ENCODE results near the gene NRIP1. TPM values are rescaled to one million over a fixed set of nuclear protein-coding genes. Genes with fewer than 3 reads are reported as not detected.
"Not testable (repeated sequence)": the region's sequence is repeated elsewhere in the genome, so short reads cannot be mapped to it uniquely, and the experiment has no call there.

NRIP1 gene
- total RNA-seq, 2 experiments from 2014 or later, result 4.4 to 5.4 TPM

- DNase-seq; H3K4me3 Mint-ChIP-seq; H3K27ac Mint-ChIP-seq; POLR2A ChIA-PET; intact Hi-C loops (cut with micrococcal nuclease); CTCF ChIA-PET; H3K9me3 Mint-ChIP-seq; H3K36me3 Mint-ChIP-seq; H3K27me3 Mint-ChIP-seq: not testable (repeated sequence)
- H3K4me1 Mint-ChIP-seq (ENCODE audit: low read depth), result peaks cover 25% of the 10 kb centered on the region
Observed at GRCh38 chr21:15031362-15031761, 33.4 kb downstream of the NRIP1 start.

- POLR2A ChIA-PET; intact Hi-C loops (cut with micrococcal nuclease); H3K36me3 Mint-ChIP-seq; H3K27me3 Mint-ChIP-seq; H3K27ac Mint-ChIP-seq; DNase-seq; H3K9me3 Mint-ChIP-seq; CTCF ChIA-PET; H3K4me3 Mint-ChIP-seq: not testable (repeated sequence)
- H3K4me1 Mint-ChIP-seq (ENCODE audit: low read depth), result peaks cover 20% of the 10 kb centered on the region
Observed at GRCh38 chr21:15030861-15031260, 33.9 kb downstream of the NRIP1 start.

- no peaks in the 10 kb centered on the region for H3K27me3 Mint-ChIP-seq
- no peaks in the 10 kb centered on the region for H3K9me3 Mint-ChIP-seq
- ChIA-PET POLR2A (no interaction called here), CTCF (no interaction called here)
- H3K4me1 Mint-ChIP-seq (ENCODE audit: low read depth), result peaks cover 17% of the 10 kb centered on the region
- H3K27ac Mint-ChIP-seq, result no peak overlapping the region
- no peak overlapping the region for H3K4me3 Mint-ChIP-seq
- H3K36me3 Mint-ChIP-seq, result peaks cover 4% of the 10 kb centered on the region
- no peak for DNase-seq
- intact Hi-C loops (cut with micrococcal nuclease), result no loop called here
Observed at GRCh38 chr21:15029077-15029476, 35.7 kb downstream of the NRIP1 start.

GRCh38 chr21:15028186-15028585 is 36.6 kb downstream of the NRIP1 start:
- intact Hi-C loops (cut with micrococcal nuclease), result no loop called here
- POLR2A ChIA-PET, result no interaction called here
- CTCF ChIA-PET, result no interaction called here
- H3K4me3 Mint-ChIP-seq, result no peak overlapping the region
- peaks cover 14% of the 10 kb centered on the region for H3K4me1 Mint-ChIP-seq (ENCODE audit: low read depth)
- no peaks in the 10 kb centered on the region for H3K9me3 Mint-ChIP-seq
- no peak overlapping the region for H3K27ac Mint-ChIP-seq
- no peak for DNase-seq
- H3K36me3 Mint-ChIP-seq, result peaks cover 4% of the 10 kb centered on the region
- H3K27me3 Mint-ChIP-seq, result no peaks in the 10 kb centered on the region

- H3K27me3 Mint-ChIP-seq, result no peaks in the 10 kb centered on the region
- ChIA-PET POLR2A (no interaction called here), CTCF (no interaction called here)
- peaks cover 3% of the 10 kb centered on the region for H3K9me3 Mint-ChIP-seq
- no peak for DNase-seq
- intact Hi-C loops (cut with micrococcal nuclease), result no loop called here
- H3K36me3 Mint-ChIP-seq, result peaks cover 9% of the 10 kb centered on the region
- no peak overlapping the region for H3K27ac Mint-ChIP-seq
- no peak overlapping the region for H3K4me3 Mint-ChIP-seq
- H3K4me1 Mint-ChIP-seq (ENCODE audit: low read depth), result peaks cover 14% of the 10 kb centered on the region
Observed at GRCh38 chr21:15027056-15027455, 37.7 kb downstream of the NRIP1 start.

- H3K4me3 Mint-ChIP-seq, result no peak overlapping the region
- ChIA-PET POLR2A (no interaction called here), CTCF (no interaction called here)
- H3K4me1 Mint-ChIP-seq (ENCODE audit: low read depth), result peaks cover 11% of the 10 kb centered on the region
- H3K36me3 Mint-ChIP-seq, result peaks cover 12% of the 10 kb centered on the region
- intact Hi-C loops (cut with micrococcal nuclease), result no loop called here
- peaks cover 8% of the 10 kb centered on the region for H3K9me3 Mint-ChIP-seq
- no peaks in the 10 kb centered on the region for H3K27me3 Mint-ChIP-seq
- H3K27ac Mint-ChIP-seq, result no peak overlapping the region
- DNase-seq, result no peak
Observed at GRCh38 chr21:15026370-15026769, 38.4 kb downstream of the NRIP1 start.

GRCh38 chr21:15023776-15024175 is 41.0 kb downstream of the NRIP1 start:
- CTCF ChIA-PET, result no interaction called here
- Mint-ChIP-seq H3K4me3 (no peak overlapping the region), H3K9me3 (peaks cover 8% of the 10 kb centered on the region), H3K36me3 (peaks cover 9% of the 10 kb centered on the region), H3K4me1 (ENCODE audit: low read depth) (peaks cover 8% of the 10 kb centered on the region), H3K27me3 (no peaks in the 10 kb centered on the region), H3K27ac (no peak overlapping the region)
- intact Hi-C loops (cut with micrococcal nuclease), result no loop called here
- POLR2A ChIA-PET, result no interaction called here
- DNase-seq, result no peak

GRCh38 chr21:15022608-15023261 is 42.1 kb downstream of the NRIP1 start:
- H3K27me3 Mint-ChIP-seq, result no peaks in the 10 kb centered on the region
- no peak for DNase-seq
- peaks cover 9% of the 10 kb centered on the region for H3K36me3 Mint-ChIP-seq
- H3K4me1 Mint-ChIP-seq (ENCODE audit: low read depth), result peaks cover 13% of the 10 kb centered on the region
- intact Hi-C loops (cut with micrococcal nuclease), result no loop called here
- H3K4me3 Mint-ChIP-seq, result no peak overlapping the region
- ChIA-PET CTCF (no interaction called here), POLR2A (no interaction called here)
- H3K27ac Mint-ChIP-seq, result no peak overlapping the region
- peaks cover 8% of the 10 kb centered on the region for H3K9me3 Mint-ChIP-seq

- Mint-ChIP-seq H3K4me3 (no peak overlapping the region), H3K4me1 (ENCODE audit: low read depth) (peaks cover 17% of the 10 kb centered on the region), H3K27ac (no peak overlapping the region), H3K9me3 (peaks cover 8% of the 10 kb centered on the region), H3K36me3 (peaks cover 9% of the 10 kb centered on the region), H3K27me3 (no peaks in the 10 kb centered on the region)
- intact Hi-C loops (cut with micrococcal nuclease), result no loop called here
- ChIA-PET CTCF (no interaction called here), POLR2A (no interaction called here)
- no peak for DNase-seq
Observed at GRCh38 chr21:15020797-15021196, 44.0 kb downstream of the NRIP1 start.

- DNase-seq, result no peak
- POLR2A ChIA-PET, result no interaction called here
- Mint-ChIP-seq H3K9me3 (peaks cover 8% of the 10 kb centered on the region), H3K4me1 (ENCODE audit: low read depth) (peaks cover 14% of the 10 kb centered on the region), H3K36me3 (peaks cover 7% of the 10 kb centered on the region), H3K4me3 (no peak overlapping the region), H3K27ac (no peak overlapping the region), H3K27me3 (no peaks in the 10 kb centered on the region)
- CTCF ChIA-PET, result no interaction called here
- intact Hi-C loops (cut with micrococcal nuclease), result loop anchor here (10.0 kb wide), 1 partner anchor 64 kb away; no protein-coding TSS in a partner anchor
Observed at GRCh38 chr21:15018382-15018781, 46.4 kb downstream of the NRIP1 start.

- no peak for DNase-seq
- Mint-ChIP-seq H3K27ac (no peak overlapping the region), H3K4me1 (ENCODE audit: low read depth) (peaks cover 14% of the 10 kb centered on the region), H3K4me3 (no peak overlapping the region), H3K27me3 (no peaks in the 10 kb centered on the region), H3K9me3 (no peaks in the 10 kb centered on the region), H3K36me3 (no peaks in the 10 kb centered on the region)
- ChIA-PET CTCF (no interaction called here), POLR2A (no interaction called here)
- intact Hi-C loops (cut with micrococcal nuclease), result loop anchor here (10.0 kb wide), 1 partner anchor 61 kb away; no protein-coding TSS in a partner anchor
Observed at GRCh38 chr21:15015622-15016471, 49.0 kb downstream of the NRIP1 start.

- intact Hi-C loops (cut with micrococcal nuclease), result loop anchor here (10.0 kb wide), 1 partner anchor 59 kb away; no protein-coding TSS in a partner anchor
Observed at GRCh38 chr21:15014221-15014620, 50.6 kb downstream of the NRIP1 start.

GRCh38 chr21:15011967-15012366 is 52.8 kb downstream of the NRIP1 start:
- intact Hi-C loops (cut with micrococcal nuclease), result loop anchor here (10.0 kb wide), 1 partner anchor 57 kb away; no protein-coding TSS in a partner anchor
- H3K9me3 Mint-ChIP-seq, result no peaks in the 10 kb centered on the region
- no peaks in the 10 kb centered on the region for H3K36me3 Mint-ChIP-seq
- H3K27me3 Mint-ChIP-seq, result no peaks in the 10 kb centered on the region
- CTCF ChIA-PET, result no interaction called here
- POLR2A ChIA-PET, result no interaction called here
- no peak for DNase-seq
- H3K4me1 Mint-ChIP-seq (ENCODE audit: low read depth), result peaks cover 6% of the 10 kb centered on the region
- H3K4me3 Mint-ChIP-seq, result no peak overlapping the region
- H3K27ac Mint-ChIP-seq, result no peak overlapping the region

More at GRCh38 chr21:15014221-15014620, 50.6 kb downstream of the NRIP1 start:
- H3K36me3 Mint-ChIP-seq, result no peaks in the 10 kb centered on the region
- H3K4me3 Mint-ChIP-seq, result no peak overlapping the region
- no peak overlapping the region for H3K27ac Mint-ChIP-seq
- CTCF ChIA-PET, result no interaction called here
- POLR2A ChIA-PET, result no interaction called here
- no peak for DNase-seq
- H3K4me1 Mint-ChIP-seq (ENCODE audit: low read depth), result peaks cover 12% of the 10 kb centered on the region
- H3K9me3 Mint-ChIP-seq, result no peaks in the 10 kb centered on the region
- H3K27me3 Mint-ChIP-seq, result no peaks in the 10 kb centered on the region
